Measurements from ENCODE around the gene EDARADD.

Gene EDARADD

GRCh38 chr1:236388332-236388731 is 5.8 kb upstream of the EDARADD start:
- Mint-ChIP-seq H3K4me1 (no peaks in the 10 kb centered on the region), H3K36me3 (ENCODE audit: low read depth) (no peaks in the 10 kb centered on the region), H3K27ac (no peak overlapping the region), H3K27me3 (ENCODE audit: low read depth, poor library complexity) (peaks cover 18% of the 10 kb centered on the region), H3K4me3 (no peak overlapping the region), H3K9me3 (peaks cover 15% of the 10 kb centered on the region)
- DNase-seq, result no peak
- no peak for TF ChIP-seq CTCF (IDR thresholded peaks at IDR 0.05)

GRCh38 chr1:236389253-236389652 is 4.8 kb upstream of the EDARADD start:
- Mint-ChIP-seq H3K27ac (no peak overlapping the region), H3K9me3 (peaks cover 13% of the 10 kb centered on the region), H3K27me3 (ENCODE audit: low read depth, poor library complexity) (peaks cover 27% of the 10 kb centered on the region), H3K4me1 (peaks cover 5% of the 10 kb centered on the region), H3K4me3 (no peak overlapping the region), H3K36me3 (ENCODE audit: low read depth) (no peaks in the 10 kb centered on the region)
- no peak for TF ChIP-seq CTCF (IDR thresholded peaks at IDR 0.05)
- no peak for DNase-seq

- Mint-ChIP-seq H3K36me3 (ENCODE audit: low read depth) (no peaks in the 10 kb centered on the region), H3K4me3 (no peak overlapping the region), H3K27ac (no peak overlapping the region), H3K4me1 (peaks cover 15% of the 10 kb centered on the region), H3K27me3 (ENCODE audit: low read depth, poor library complexity) (peaks cover 28% of the 10 kb centered on the region), H3K9me3 (peaks cover 9% of the 10 kb centered on the region)
- TF ChIP-seq CTCF (IDR thresholded peaks at IDR 0.05), result no peak
- no peak for DNase-seq
Observed at GRCh38 chr1:236391008-236391407, 3.1 kb upstream of the EDARADD start.

GRCh38 chr1:236392182-236392581 is 1.9 kb upstream of the EDARADD start:
- H3K4me3 Mint-ChIP-seq, result no peak overlapping the region
- no peak for DNase-seq
- peaks cover 9% of the 10 kb centered on the region for H3K9me3 Mint-ChIP-seq
- peaks cover 40% of the 10 kb centered on the region for H3K27me3 Mint-ChIP-seq (ENCODE audit: low read depth, poor library complexity)
- H3K27ac Mint-ChIP-seq, result no peak overlapping the region
- no peak for TF ChIP-seq CTCF (IDR thresholded peaks at IDR 0.05)
- no peaks in the 10 kb centered on the region for H3K36me3 Mint-ChIP-seq (ENCODE audit: low read depth)
- peaks cover 22% of the 10 kb centered on the region for H3K4me1 Mint-ChIP-seq

- no peak for DNase-seq
- H3K4me3 Mint-ChIP-seq, result peak overlapping the region; percentile 88
- no peaks in the 10 kb centered on the region for H3K9me3 Mint-ChIP-seq
- no peak overlapping the region for H3K27ac Mint-ChIP-seq
- peaks cover 5% of the 10 kb centered on the region for H3K36me3 Mint-ChIP-seq (ENCODE audit: low read depth)
- H3K4me1 Mint-ChIP-seq, result peaks cover 44% of the 10 kb centered on the region
- H3K27me3 Mint-ChIP-seq (ENCODE audit: low read depth, poor library complexity), result peaks cover 39% of the 10 kb centered on the region
- no peak for TF ChIP-seq CTCF (IDR thresholded peaks at IDR 0.05)
Observed at GRCh38 chr1:236394879-236395229, 768 bp downstream of the EDARADD start.

- peak; percentile 67 for DNase-seq
Observed at GRCh38 chr1:236395230-236395946, 1.3 kb downstream of the EDARADD start.

More at GRCh38 chr1:236395230-236395946, 1.3 kb downstream of the EDARADD start:
- H3K27me3 Mint-ChIP-seq (ENCODE audit: low read depth, poor library complexity), result peaks cover 39% of the 10 kb centered on the region
- H3K4me3 Mint-ChIP-seq, result peak overlapping the region; percentile 94
- no peak for TF ChIP-seq CTCF (IDR thresholded peaks at IDR 0.05)
- peaks cover 50% of the 10 kb centered on the region for H3K4me1 Mint-ChIP-seq
- H3K27ac Mint-ChIP-seq, result no peak overlapping the region
- H3K9me3 Mint-ChIP-seq, result no peaks in the 10 kb centered on the region
- H3K36me3 Mint-ChIP-seq (ENCODE audit: low read depth), result peaks cover 5% of the 10 kb centered on the region
